ENCODE results near the gene SLC7A1.

GRCh38 chr13:29581666-29582065 is 13.8 kb downstream of the SLC7A1 start:
- TF ChIP-seq CTCF (IDR thresholded peaks at IDR 0.05; ENCODE audit: insufficient read depth, low read length, poor library complexity, severe bottlenecking) (no peak), EZH2phosphoT487 (conservative IDR thresholded peaks at IDR 0.05; ENCODE audit: low read length) (no peak)
